HepG2 (cell line): ENCODE data around the gene TET3. TPM values are rescaled to one million over a fixed set of nuclear protein-coding genes. Genes with fewer than 3 reads are reported as not detected.

Experiments used
- HES4 ChIP-seq: sonication (generic); formaldehyde crosslinking; IDR thresholded peaks from 2 replicates; pipeline ENCODE4 v1.9.0; 2021; ENCODE audit warnings: mild to moderate bottlenecking, missing genetic modification reagents, borderline replicate concordance
- HIVEP1 ChIP-seq: sonication (generic); formaldehyde crosslinking; IDR thresholded peaks from 2 replicates; pipeline ENCODE4 v1.4.0; 2020; ENCODE audit warnings: mild to moderate bottlenecking, missing genetic modification reagents
- NFKB2 ChIP-seq: sonication (generic); formaldehyde crosslinking; IDR thresholded peaks from 2 replicates; pipeline ENCODE4 v1.4.0; 2020; ENCODE audit warnings: missing genetic modification reagents, borderline replicate concordance
- NR1H2 ChIP-seq: sonication (generic); formaldehyde crosslinking; IDR thresholded peaks from 2 replicates; pipeline ENCODE4 v1.8.1; 2022; ENCODE audit warnings: low read depth, missing genetic modification reagents, borderline replicate concordance
- POGZ ChIP-seq: sonication (generic); formaldehyde crosslinking; IDR thresholded peaks from 2 replicates; pipeline ENCODE4 v1.4.0; 2020; ENCODE audit warnings: mild to moderate bottlenecking, missing genetic modification reagents
- RELA ChIP-seq: sonication (generic); formaldehyde crosslinking; IDR thresholded peaks from 2 replicates; pipeline ENCODE4 v1.4.0; 2020; ENCODE audit warnings: missing genetic modification reagents
- RFXAP ChIP-seq: sonication (generic); formaldehyde crosslinking; IDR thresholded peaks from 2 replicates; pipeline ENCODE4 v1.4.0; 2020; ENCODE audit warnings: missing genetic modification reagents, borderline replicate concordance
- SRY ChIP-seq: sonication (generic); formaldehyde crosslinking; IDR thresholded peaks from 2 replicates; pipeline ENCODE4 v1.8.0; 2022; ENCODE audit warnings: mild to moderate bottlenecking, missing genetic modification reagents
- THAP11 ChIP-seq: IDR thresholded peaks from 2 replicates; pipeline ENCODE4 v1.6.1; 2016; ENCODE audit warnings: missing biosample characterization, missing genetic modification reagents
- THYN1 ChIP-seq: sonication (generic); formaldehyde crosslinking; IDR thresholded peaks from 2 replicates; pipeline ENCODE4 v1.8.1; 2023; ENCODE audit warnings: low read depth, mild to moderate bottlenecking, moderate library complexity, missing genetic modification reagents, borderline replicate concordance
- TOPORS ChIP-seq: sonication (generic); formaldehyde crosslinking; IDR thresholded peaks from 2 replicates; pipeline ENCODE4 v1.8.0; 2023; ENCODE audit warnings: mild to moderate bottlenecking, missing genetic modification reagents
- ZBTB49 ChIP-seq: sonication (generic); formaldehyde crosslinking; IDR thresholded peaks from 2 replicates; pipeline ENCODE4 v1.4.0; 2020; ENCODE audit warnings: missing genetic modification reagents, borderline replicate concordance
- ZNF34 ChIP-seq: sonication (generic); formaldehyde crosslinking; IDR thresholded peaks from 2 replicates; pipeline ENCODE4 v1.4.0; 2020; ENCODE audit warnings: mild to moderate bottlenecking, missing genetic modification reagents, borderline replicate concordance
- ZNF441 ChIP-seq: sonication (generic); formaldehyde crosslinking; IDR thresholded peaks from 2 replicates; pipeline ENCODE4 v1.7.0; 2021; ENCODE audit warnings: missing genetic modification reagents, borderline replicate concordance
- ZNF614 ChIP-seq: IDR thresholded peaks from 2 replicates; pipeline ENCODE4 v1.6.1; 2018; ENCODE audit warnings: missing biosample characterization, missing genetic modification reagents, inconsistent platforms, borderline replicate concordance
- ZNF687 ChIP-seq: sonication (generic); formaldehyde crosslinking; IDR thresholded peaks from 2 replicates; pipeline ENCODE4 v1.5.1; 2020; ENCODE audit warnings: mild to moderate bottlenecking, missing genetic modification reagents, moderate library complexity
- ZNF704 ChIP-seq: sonication (generic); formaldehyde crosslinking; IDR thresholded peaks from 2 replicates; pipeline ENCODE4 v1.8.1; 2023; ENCODE audit warnings: mild to moderate bottlenecking, inconsistent platforms, moderate library complexity, missing genetic modification reagents, borderline replicate concordance
- ZXDC ChIP-seq: sonication (generic); formaldehyde crosslinking; IDR thresholded peaks from 2 replicates; pipeline ENCODE4 v1.5.0; 2020; ENCODE audit warnings: mild to moderate bottlenecking, missing genetic modification reagents
- polyA plus RNA-seq, 8 experiments: library from polyadenylated mRNA; depleted of rRNA in 3 of 8; stranded (reverse) in 7 of 8; unstranded in 1 of 8; fragments of >200 nt; fragmentation: Illumina TruSeq in 4 of 8; extraction: Trizol in 4 of 8; gene quantifications; 2 replicates each; pipeline versions ENCODE4 v1.2.1 to v1.2.3, GENCODE V29; 2011 to 2016; ENCODE audit warnings: low read depth in 4 of 8, missing spikeins in 1 of 8, mixed read lengths in 1 of 8; ENCODE audit not compliant: insufficient read depth in 1 of 8
- total RNA-seq, 5 experiments: library from RNA; depleted of rRNA; stranded (reverse); fragments of >200 nt; fragmentation: Illumina TruSeq; extraction: Trizol; gene quantifications; 2 replicates each; pipeline ENCODE4 v1.2.3, GENCODE V29; 2016; ENCODE audit warnings: low read depth in 1 of 5

Gene TET3
- total and polyA plus RNA-seq, 2 of the 13 experiments (the other 11 are each of a cell fraction or from before 2014, with no cell fraction given), result 4.3 to 6.8 TPM

GRCh38 chr2:73987109-73987947 is 2.6 kb downstream of the TET3 start (continued):
- peak; percentile 58 for TF ChIP-seq ZNF687
- no peak for TF ChIP-seq ZXDC (CRISPR knock-in tag)
- TF ChIP-seq HIVEP1 (CRISPR knock-in tag), result no peak
- no peak for TF ChIP-seq ZNF614
- TF ChIP-seq NR1H2 (CRISPR knock-in tag), result no peak
- no peak for TF ChIP-seq THAP11 (CRISPR knock-in tag)
- no peak for TF ChIP-seq ZNF441
- TF ChIP-seq HES4, result no peak
- TF ChIP-seq ZNF704 (CRISPR knock-in tag), result no peak
- TF ChIP-seq NFKB2 (CRISPR knock-in tag), result 0 out of 2 replicates have a peak, but pooled peaks have one; percentile 6
- no peak for TF ChIP-seq RELA (CRISPR knock-in tag)
- no peak for TF ChIP-seq ZNF34
- no peak for TF ChIP-seq RFXAP (CRISPR knock-in tag)
- no peak for TF ChIP-seq TOPORS
- no peak for TF ChIP-seq SRY (CRISPR knock-in tag)
- TF ChIP-seq ZBTB49 (CRISPR knock-in tag), result no peak
- peak; percentile 36; the same call in 1 of the 2 replicates for TF ChIP-seq POGZ (CRISPR knock-in tag)
- no peak for TF ChIP-seq THYN1 (CRISPR knock-in tag)
